ENCODE measurements around the gene EIF4G3.

DNA sequence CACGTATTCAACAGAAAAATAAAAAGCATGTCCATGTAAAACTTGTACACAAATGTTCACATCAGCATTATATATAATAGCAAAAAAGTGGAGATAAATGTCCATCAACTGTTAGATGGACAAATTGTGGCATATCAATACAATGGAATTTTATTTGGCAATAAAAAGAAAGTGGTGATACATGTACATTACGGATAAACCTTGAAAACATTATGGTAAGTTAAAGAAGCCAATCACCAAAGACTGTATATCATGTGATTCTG is 76.9 kb downstream of the EIF4G3 start:
- no peak for TF ChIP-seq POLR2A (IDR thresholded peaks at IDR 0.05)
- TF ChIP-seq, protein P1, sequence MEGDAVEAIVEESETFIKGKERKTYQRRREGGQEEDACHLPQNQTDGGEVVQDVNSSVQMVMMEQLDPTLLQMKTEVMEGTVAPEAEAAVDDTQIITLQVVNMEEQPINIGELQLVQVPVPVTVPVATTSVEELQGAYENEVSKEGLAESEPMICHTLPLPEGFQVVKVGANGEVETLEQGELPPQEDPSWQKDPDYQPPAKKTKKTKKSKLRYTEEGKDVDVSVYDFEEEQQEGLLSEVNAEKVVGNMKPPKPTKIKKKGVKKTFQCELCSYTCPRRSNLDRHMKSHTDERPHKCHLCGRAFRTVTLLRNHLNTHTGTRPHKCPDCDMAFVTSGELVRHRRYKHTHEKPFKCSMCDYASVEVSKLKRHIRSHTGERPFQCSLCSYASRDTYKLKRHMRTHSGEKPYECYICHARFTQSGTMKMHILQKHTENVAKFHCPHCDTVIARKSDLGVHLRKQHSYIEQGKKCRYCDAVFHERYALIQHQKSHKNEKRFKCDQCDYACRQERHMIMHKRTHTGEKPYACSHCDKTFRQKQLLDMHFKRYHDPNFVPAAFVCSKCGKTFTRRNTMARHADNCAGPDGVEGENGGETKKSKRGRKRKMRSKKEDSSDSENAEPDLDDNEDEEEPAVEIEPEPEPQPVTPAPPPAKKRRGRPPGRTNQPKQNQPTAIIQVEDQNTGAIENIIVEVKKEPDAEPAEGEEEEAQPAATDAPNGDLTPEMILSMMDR (IDR thresholded peaks at IDR 0.05) = no peak
